ENCODE results near the gene CCL2. TPM values are rescaled to one million over a fixed set of nuclear protein-coding genes. Genes with fewer than 3 reads are reported as not detected.

The CCL2 gene
- total RNA-seq, 2 experiments from 2014 or later = not detected

- H3K36me3 ChIP-seq (ENCODE audit: insufficient read depth, low read length) = no peaks in the 10 kb centered on the region
- CTCF ChIA-PET (ENCODE audit: unreplicated experiment) = no interaction called here
- BruUV-seq (replicated peaks) = no TSS peak
Measured at GRCh38 chr17:34254146-34254545, 939 bp upstream of the CCL2 start.

GRCh38 chr17:34255381-34255732 lies 272 bp downstream of the CCL2 start:
- H3K4me2 ChIP-seq (ENCODE audit: low read length) = no peak overlapping the region
- intact Hi-C loops (cut with micrococcal nuclease; ENCODE audit: unreplicated experiment) = no loop called here
- H3K9me3 ChIP-seq (ENCODE audit: low read length) = no peaks in the 10 kb centered on the region
- H3K4me1 ChIP-seq (ENCODE audit: insufficient read depth, low read length, poor library complexity, severe bottlenecking) = no peaks in the 10 kb centered on the region
- H4K20me1 ChIP-seq (ENCODE audit: insufficient read depth, low read length) = no peaks in the 10 kb centered on the region
- no peaks in the 10 kb centered on the region for H3K79me2 ChIP-seq (ENCODE audit: insufficient read depth, low read depth, low read length)
- CTCF ChIA-PET (ENCODE audit: unreplicated experiment) = no interaction called here
- no peaks in the 10 kb centered on the region for H3K9me2 ChIP-seq (ENCODE audit: insufficient read depth, low read length)
- H2AFZ ChIP-seq (ENCODE audit: low read length) = no peak overlapping the region
- POLR2A ChIA-PET = no interaction called here
- H3K27ac ChIP-seq (ENCODE audit: low read depth, low read length, poor library complexity, severe bottlenecking) = no peak overlapping the region
- no peak overlapping the region for H3K4me3 ChIP-seq (ENCODE audit: low read depth, low read length, poor library complexity, severe bottlenecking)
- DNase-seq (ENCODE audit: low spot score) = no peak
- no peak for TF ChIP-seq CTCF (conservative IDR thresholded peaks at IDR 0.05; ENCODE audit: low read length)
- TF ChIP-seq EZH2phosphoT487 (IDR thresholded peaks at IDR 0.05; ENCODE audit: borderline replicate concordance, low read depth, low read length) = no peak
- BruUV-seq (replicated peaks) = no TSS peak
- H3K36me3 ChIP-seq (ENCODE audit: insufficient read depth, low read length) = no peaks in the 10 kb centered on the region

More at GRCh38 chr17:34254146-34254545, 939 bp upstream of the CCL2 start:
- no peak for DNase-seq (ENCODE audit: low spot score)
- Histone ChIP-seq H4K20me1 (ENCODE audit: insufficient read depth, low read length) (no peaks in the 10 kb centered on the region), H3K27ac (ENCODE audit: low read depth, low read length, poor library complexity, severe bottlenecking) (no peak overlapping the region), H3K4me2 (ENCODE audit: low read length) (no peak overlapping the region), H3K79me2 (ENCODE audit: insufficient read depth, low read depth, low read length) (no peaks in the 10 kb centered on the region), H3K4me1 (ENCODE audit: insufficient read depth, low read length, poor library complexity, severe bottlenecking) (no peaks in the 10 kb centered on the region), H3K4me3 (ENCODE audit: low read depth, low read length, poor library complexity, severe bottlenecking) (no peak overlapping the region), H3K9me3 (ENCODE audit: low read length) (no peaks in the 10 kb centered on the region), H2AFZ (ENCODE audit: low read length) (no peak overlapping the region), H3K9me2 (ENCODE audit: insufficient read depth, low read length) (no peaks in the 10 kb centered on the region)
- POLR2A ChIA-PET = no interaction called here
- no peak for TF ChIP-seq CTCF (conservative IDR thresholded peaks at IDR 0.05; ENCODE audit: low read length)
- no peak for TF ChIP-seq EZH2phosphoT487 (IDR thresholded peaks at IDR 0.05; ENCODE audit: borderline replicate concordance, low read depth, low read length)
- intact Hi-C loops (cut with micrococcal nuclease; ENCODE audit: unreplicated experiment) = loop anchor here (5.0 kb wide), 1 partner anchor 108 kb away; the partner anchor contains the start of gene CCL1

GRCh38 chr17:34255841-34256240 lies 756 bp downstream of the CCL2 start:
- CTCF ChIA-PET (ENCODE audit: unreplicated experiment) = interaction anchor here (0.5 kb wide), 1 partner anchor 1029 kb away, joined by 3 read pairs; no protein-coding TSS in a partner anchor
- H3K9me3 ChIP-seq (ENCODE audit: low read length) = no peaks in the 10 kb centered on the region
- intact Hi-C loops (cut with micrococcal nuclease; ENCODE audit: unreplicated experiment) = no loop called here
- no peak overlapping the region for H2AFZ ChIP-seq (ENCODE audit: low read length)
- no TSS peak for BruUV-seq (replicated peaks)
- H4K20me1 ChIP-seq (ENCODE audit: insufficient read depth, low read length) = no peaks in the 10 kb centered on the region
- H3K4me3 ChIP-seq (ENCODE audit: low read depth, low read length, poor library complexity, severe bottlenecking) = no peak overlapping the region
- H3K27ac ChIP-seq (ENCODE audit: low read depth, low read length, poor library complexity, severe bottlenecking) = no peak overlapping the region
- no peak overlapping the region for H3K4me2 ChIP-seq (ENCODE audit: low read length)
- DNase-seq (ENCODE audit: low spot score) = no peak
- no peaks in the 10 kb centered on the region for H3K9me2 ChIP-seq (ENCODE audit: insufficient read depth, low read length)
- POLR2A ChIA-PET = no interaction called here
- H3K79me2 ChIP-seq (ENCODE audit: insufficient read depth, low read depth, low read length) = no peaks in the 10 kb centered on the region
- TF ChIP-seq CTCF (conservative IDR thresholded peaks at IDR 0.05; ENCODE audit: low read length) (no peak), EZH2phosphoT487 (IDR thresholded peaks at IDR 0.05; ENCODE audit: borderline replicate concordance, low read depth, low read length) (no peak)
- H3K36me3 ChIP-seq (ENCODE audit: insufficient read depth, low read length) = no peaks in the 10 kb centered on the region
- no peaks in the 10 kb centered on the region for H3K4me1 ChIP-seq (ENCODE audit: insufficient read depth, low read length, poor library complexity, severe bottlenecking)

All from OCI-LY7 (cell line).